Lung (tissue), 12 donors: Measurements from ENCODE around the gene DUSP3. TPM values are rescaled to one million over a fixed set of nuclear protein-coding genes. Genes with fewer than 3 reads are reported as not detected.

Experiments
- ATAC-seq: fragments of 200-7000 bp; cut with Tn5 transposase; one replicate; pipeline ENCODE4 v1.9.1; 2020; ENCODE audit warnings: moderate number of reproducible peaks; ENCODE audit not compliant: insufficient read depth, low FRiP score
- DNase-seq, 3 donors: peaks; one replicate each; pipeline ENCODE4 v3.0.0-alpha.2; 2013 to 2017
- H3K27ac ChIP-seq, 2 donors: one replicate each; pipeline ENCODE4 v1.5.1; 2013; ENCODE audit warnings: mild to moderate bottlenecking in 2 of 2, moderate library complexity in 2 of 2, control low read depth in 1 of 2, inconsistent platforms in 1 of 2, low read depth in 1 of 2, low read length in 1 of 2
- H3K27me3 ChIP-seq, 3 donors: one replicate each; pipeline ENCODE4 v1.5.1; 2013; ENCODE audit warnings: low read length in 2 of 3; ENCODE audit not compliant: control insufficient read depth in 3 of 3, insufficient read depth in 3 of 3
- H3K36me3 ChIP-seq, 4 donors: one replicate each; pipeline ENCODE4 v1.5.1; 2013; ENCODE audit warnings: low read length in 4 of 4, mild to moderate bottlenecking in 1 of 4, moderate library complexity in 1 of 4; ENCODE audit not compliant: control insufficient read depth in 4 of 4, insufficient read depth in 4 of 4
- H3K4me1 ChIP-seq, 5 donors: one replicate each; pipeline ENCODE4 v1.5.1; 2013; ENCODE audit warnings: low read length in 5 of 5, mild to moderate bottlenecking in 2 of 5, moderate library complexity in 1 of 5; ENCODE audit not compliant: control insufficient read depth in 5 of 5, insufficient read depth in 5 of 5
- H3K4me3 ChIP-seq: one replicate; pipeline ENCODE4 v1.5.1; 2013; ENCODE audit warnings: mild to moderate bottlenecking, control low read depth, moderate library complexity
- H3K9ac ChIP-seq, 2 donors: one replicate each; pipeline ENCODE4 v1.5.1; 2013; ENCODE audit warnings: low read length in 2 of 2, control low read depth in 1 of 2; ENCODE audit not compliant: insufficient read depth in 1 of 2
- H3K9me3 ChIP-seq, 4 donors: one replicate each; pipeline ENCODE4 v1.5.1; 2013; ENCODE audit warnings: low read length in 3 of 4, mild to moderate bottlenecking in 1 of 4, moderate library complexity in 1 of 4; ENCODE audit not compliant: control insufficient read depth in 4 of 4, insufficient read depth in 3 of 4
- WGBS, 2 donors: extraction: QIAGEN DNeasy Blood & Tissue Kit; methylation state at CpG; one replicate each; pipeline ENCODE4 v1.1.7; 2013; 5-methylcytosine and 5-hydroxymethylcytosine counted together
- polyA plus RNA-seq, 2 donors: library from polyadenylated mRNA; stranded (reverse); fragments of 200-250 nt; gene quantifications; one replicate each; pipeline ENCODE4 v1.2.1, GENCODE V29; 2013
- total RNA-seq, 2 donors: library from RNA; depleted of rRNA in 1 of 2; stranded (reverse); fragments of >200 nt in 1 of 2; gene quantifications; one replicate each; pipeline ENCODE4 v1.2.1, GENCODE V29; 2014 to 2021
- TF ChIP-seq, protein P1 (sequence below): IDR thresholded peaks from 2 replicates; pipeline ENCODE4 v1.5.1; 2012; ENCODE audit warnings: mild to moderate bottlenecking; ENCODE audit errors: control extremely low read depth, extremely low read depth
- donor health status: control.
- donor health status: control.
- donor health status: Bipolar disorder and iron deficiency.
- donor health status: healthy.
- donor health status: DM: yes; HTN: yes; CAD: no.

The DUSP3 gene
- total and polyA plus RNA-seq, 4 donors: 49.6 to 86.3 (median 66.5) TPM

DNA sequence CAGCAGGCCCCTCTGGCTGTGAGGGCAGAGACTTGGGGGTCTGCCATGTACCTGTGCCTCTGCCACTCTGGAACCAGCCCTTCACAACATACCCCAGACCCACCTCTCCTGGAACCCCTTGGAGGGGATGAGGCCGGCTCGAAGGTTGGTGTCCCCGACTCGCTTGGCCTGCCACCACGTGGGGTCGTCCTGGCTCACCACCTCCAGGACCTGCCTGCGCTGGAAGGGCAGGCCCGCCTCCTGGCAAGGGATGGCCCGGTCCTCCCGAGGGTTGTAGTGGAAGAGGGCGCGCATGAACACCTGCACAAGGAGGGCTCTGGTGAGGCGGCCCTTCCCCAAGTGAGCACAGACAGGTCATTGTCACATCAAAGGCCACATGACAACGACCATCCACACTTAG lies 42.0 kb upstream of the DUSP3 start:
- peaks cover 0 to 18% (median 5%) of the 10 kb centered on the region in 4 donors for H3K36me3 ChIP-seq
- DNase-seq (no peak), ATAC-seq (no peak)
- TF ChIP-seq, protein P1, sequence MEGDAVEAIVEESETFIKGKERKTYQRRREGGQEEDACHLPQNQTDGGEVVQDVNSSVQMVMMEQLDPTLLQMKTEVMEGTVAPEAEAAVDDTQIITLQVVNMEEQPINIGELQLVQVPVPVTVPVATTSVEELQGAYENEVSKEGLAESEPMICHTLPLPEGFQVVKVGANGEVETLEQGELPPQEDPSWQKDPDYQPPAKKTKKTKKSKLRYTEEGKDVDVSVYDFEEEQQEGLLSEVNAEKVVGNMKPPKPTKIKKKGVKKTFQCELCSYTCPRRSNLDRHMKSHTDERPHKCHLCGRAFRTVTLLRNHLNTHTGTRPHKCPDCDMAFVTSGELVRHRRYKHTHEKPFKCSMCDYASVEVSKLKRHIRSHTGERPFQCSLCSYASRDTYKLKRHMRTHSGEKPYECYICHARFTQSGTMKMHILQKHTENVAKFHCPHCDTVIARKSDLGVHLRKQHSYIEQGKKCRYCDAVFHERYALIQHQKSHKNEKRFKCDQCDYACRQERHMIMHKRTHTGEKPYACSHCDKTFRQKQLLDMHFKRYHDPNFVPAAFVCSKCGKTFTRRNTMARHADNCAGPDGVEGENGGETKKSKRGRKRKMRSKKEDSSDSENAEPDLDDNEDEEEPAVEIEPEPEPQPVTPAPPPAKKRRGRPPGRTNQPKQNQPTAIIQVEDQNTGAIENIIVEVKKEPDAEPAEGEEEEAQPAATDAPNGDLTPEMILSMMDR: no peak
- H3K4me1 ChIP-seq: peaks cover 0 to 12% (median 0%) of the 10 kb centered on the region in 5 donors
- no peaks in the 10 kb centered on the region for H3K27me3 ChIP-seq
- no peaks in the 10 kb centered on the region for H3K9me3 ChIP-seq
- H3K9ac ChIP-seq: no peak overlapping the region
- no peak overlapping the region for H3K4me3 ChIP-seq
- H3K27ac ChIP-seq: no peak overlapping the region
- WGBS, 2 donors: 91 to 92% methylated on average over 14 of the region's 14 CpGs

DNA sequence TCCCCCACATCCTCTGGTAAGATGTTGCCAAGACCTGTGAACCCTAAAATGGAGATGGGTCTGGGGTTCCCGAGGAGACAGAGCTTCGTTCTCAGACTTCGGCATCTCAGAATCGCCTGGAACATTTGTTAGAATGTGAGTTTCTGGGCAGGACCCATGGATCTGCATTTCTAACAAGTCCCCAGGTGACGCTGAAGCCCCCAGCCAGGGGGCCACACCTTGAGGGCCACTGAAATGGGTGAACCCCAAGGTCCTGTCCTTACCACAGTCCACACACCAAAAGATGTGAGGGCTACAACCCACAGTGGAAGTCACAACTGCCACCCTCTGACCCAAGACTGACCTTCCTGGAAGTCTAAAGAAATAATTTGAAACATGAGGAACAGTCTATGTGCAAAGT lies 40.2 kb upstream of the DUSP3 start:
- H3K27ac ChIP-seq: no peak overlapping the region
- WGBS, 2 donors: 96% methylated on average over 5 of the region's 5 CpGs
- H3K9ac ChIP-seq: no peak overlapping the region
- ATAC-seq (no peak), DNase-seq (no peak)
- H3K9me3 ChIP-seq: no peaks in the 10 kb centered on the region
- TF ChIP-seq, protein P1: no peak
- peaks cover 0 to 15% (median 6%) of the 10 kb centered on the region in 4 donors for H3K36me3 ChIP-seq
- no peak overlapping the region for H3K4me3 ChIP-seq
- H3K4me1 ChIP-seq: peaks cover 0 to 8% (median 0%) of the 10 kb centered on the region in 5 donors
- H3K27me3 ChIP-seq: no peaks in the 10 kb centered on the region

DNA sequence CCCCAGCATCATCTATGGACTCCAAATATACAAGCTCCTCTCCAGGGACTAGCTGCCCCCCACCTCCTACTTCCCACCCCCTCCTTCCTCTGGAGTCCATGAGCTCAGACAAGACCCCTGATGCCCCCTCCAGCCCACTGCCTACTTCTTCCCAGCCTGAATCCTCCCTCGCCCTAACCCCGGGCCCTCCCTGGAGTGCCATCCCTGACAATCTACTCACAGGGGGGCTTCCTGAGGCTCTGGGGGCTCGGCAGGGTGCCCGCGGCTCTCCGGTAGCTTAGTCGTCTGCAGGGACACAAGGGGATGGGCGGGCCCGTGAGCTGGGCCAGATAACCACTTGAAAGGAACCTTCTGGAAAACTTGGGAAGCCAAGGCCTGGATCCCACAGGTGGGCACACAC lies 39.0 kb upstream of the DUSP3 start:
- H3K4me3 ChIP-seq: no peak overlapping the region
- no peaks in the 10 kb centered on the region for H3K9me3 ChIP-seq
- ATAC-seq (no peak), DNase-seq (no peak)
- H3K27me3 ChIP-seq: no peaks in the 10 kb centered on the region
- TF ChIP-seq, protein P1: no peak
- 95 to 99% methylated on average over 9 of the region's 9 CpGs for WGBS, 2 donors
- H3K9ac ChIP-seq: no peak overlapping the region
- H3K36me3 ChIP-seq: peaks cover 5 to 22% (median 16%) of the 10 kb centered on the region in 4 donors
- H3K4me1 ChIP-seq: peaks cover 0 to 7% (median 0%) of the 10 kb centered on the region in 5 donors
- no peak overlapping the region for H3K27ac ChIP-seq
